DOHH2 (cell line): ENCODE results near the gene LENG8.

Source experiments
- EZH2phosphoT487 ChIP-seq: fragments of 200-600 bp; sonication (generic); IDR thresholded peaks from 2 replicates; pipeline ENCODE4 v1.6.1; 2017; ENCODE audit warnings: borderline replicate concordance, mild to moderate bottlenecking, antibody characterized with exemption, low read length, moderate library complexity, mixed read lengths
- TF ChIP-seq, protein P1 (sequence below): fragments of 200-600 bp; sonication (generic); IDR thresholded peaks from one replicate; pipeline ENCODE4 v1.5.1; 2014; ENCODE audit warnings: antibody characterized with exemption, mild to moderate bottlenecking, low read depth, low read length; ENCODE audit not compliant: poor library complexity, severe bottlenecking

DNA sequence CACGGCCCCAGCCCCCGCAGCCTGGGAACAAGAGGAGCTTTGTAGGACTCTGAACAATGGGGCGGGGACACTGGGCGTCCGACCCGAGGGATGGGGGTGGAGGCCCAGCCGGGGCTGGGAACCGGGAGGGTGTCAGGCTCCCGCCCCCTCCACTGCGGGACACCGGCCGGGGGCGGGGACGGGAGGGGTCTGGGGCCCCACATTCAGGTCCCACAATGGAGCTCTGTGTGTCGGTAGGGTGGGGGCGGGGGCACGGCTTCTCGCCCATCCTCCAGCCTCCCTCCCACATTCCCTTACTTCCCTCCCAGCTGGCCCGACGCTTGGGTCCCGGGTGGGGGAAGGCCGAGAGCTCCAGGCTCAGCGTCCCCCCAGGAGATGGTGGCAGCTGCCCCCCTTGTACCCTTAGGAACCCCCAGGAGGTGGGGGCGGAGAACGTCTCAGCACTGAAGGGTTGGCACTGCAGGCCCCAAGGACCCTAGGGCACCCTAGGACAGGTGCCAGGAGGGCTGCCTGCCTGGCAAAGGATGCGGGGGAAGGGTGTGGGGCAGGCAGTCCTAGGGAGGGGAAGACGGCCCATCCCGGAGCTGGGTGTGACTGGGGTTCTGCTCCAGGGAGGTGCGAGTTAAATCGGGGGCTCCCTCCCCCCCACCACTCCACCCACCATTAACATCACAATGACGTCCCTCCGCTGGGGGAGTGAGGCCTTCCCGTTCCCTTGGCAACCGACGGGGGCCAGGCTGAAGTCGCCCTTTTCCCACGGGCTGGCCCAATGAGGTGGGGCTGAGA lies 28.4 kb upstream of the LENG8 start:
- TF ChIP-seq, protein P1, sequence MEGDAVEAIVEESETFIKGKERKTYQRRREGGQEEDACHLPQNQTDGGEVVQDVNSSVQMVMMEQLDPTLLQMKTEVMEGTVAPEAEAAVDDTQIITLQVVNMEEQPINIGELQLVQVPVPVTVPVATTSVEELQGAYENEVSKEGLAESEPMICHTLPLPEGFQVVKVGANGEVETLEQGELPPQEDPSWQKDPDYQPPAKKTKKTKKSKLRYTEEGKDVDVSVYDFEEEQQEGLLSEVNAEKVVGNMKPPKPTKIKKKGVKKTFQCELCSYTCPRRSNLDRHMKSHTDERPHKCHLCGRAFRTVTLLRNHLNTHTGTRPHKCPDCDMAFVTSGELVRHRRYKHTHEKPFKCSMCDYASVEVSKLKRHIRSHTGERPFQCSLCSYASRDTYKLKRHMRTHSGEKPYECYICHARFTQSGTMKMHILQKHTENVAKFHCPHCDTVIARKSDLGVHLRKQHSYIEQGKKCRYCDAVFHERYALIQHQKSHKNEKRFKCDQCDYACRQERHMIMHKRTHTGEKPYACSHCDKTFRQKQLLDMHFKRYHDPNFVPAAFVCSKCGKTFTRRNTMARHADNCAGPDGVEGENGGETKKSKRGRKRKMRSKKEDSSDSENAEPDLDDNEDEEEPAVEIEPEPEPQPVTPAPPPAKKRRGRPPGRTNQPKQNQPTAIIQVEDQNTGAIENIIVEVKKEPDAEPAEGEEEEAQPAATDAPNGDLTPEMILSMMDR = no peak
- no peak for TF ChIP-seq EZH2phosphoT487
